ENCODE data around the gene NCAM2.
"Not testable (repeated sequence)": the region's sequence is repeated elsewhere in the genome, so short reads cannot be mapped to it uniquely, and the experiment has no call there.

The NCAM2 gene

GRCh38 chr21:21397464-21397863 is 399.3 kb downstream of the NCAM2 start:
- DNase-seq (ENCODE audit: insufficient read length, low spot score) (no peak), FAIRE-seq (no peak)
- TF ChIP-seq POLR2A (IDR thresholded peaks at IDR 0.05; ENCODE audit: low read depth, low read length): no peak
- no peak for TF ChIP-seq SPI1 (IDR thresholded peaks at IDR 0.05; ENCODE audit: low read depth, low read length)
- no peak for TF ChIP-seq POU2F2 (IDR thresholded peaks at IDR 0.05; ENCODE audit: low read depth, low read length)
- no peak for TF ChIP-seq PAX5 (IDR thresholded peaks at IDR 0.05; ENCODE audit: insufficient read depth, low read length, severe bottlenecking)
- no peak for TF ChIP-seq POLR2AphosphoS5 (IDR thresholded peaks at IDR 0.05; ENCODE audit: low read depth, low read length)

GRCh38 chr21:21401444-21401843 is 403.2 kb downstream of the NCAM2 start:
- no peak for FAIRE-seq
- TF ChIP-seq PAX5 (IDR thresholded peaks at IDR 0.05; ENCODE audit: insufficient read depth, low read length, severe bottlenecking) (no peak), TAF1 (IDR thresholded peaks at IDR 0.05; ENCODE audit: low read depth, low read length) (no peak), POU2F2 (IDR thresholded peaks at IDR 0.05; ENCODE audit: low read depth, low read length) (no peak), POLR2A (IDR thresholded peaks at IDR 0.05; ENCODE audit: low read depth, low read length) (no peak), SPI1 (IDR thresholded peaks at IDR 0.05; ENCODE audit: low read depth, low read length) (no peak), POLR2AphosphoS5 (IDR thresholded peaks at IDR 0.05; ENCODE audit: low read depth, low read length) (no peak)

GRCh38 chr21:21402187-21402586 is 404.0 kb downstream of the NCAM2 start:
- DNase-seq (ENCODE audit: insufficient read length, low spot score); FAIRE-seq: not testable (repeated sequence)

More at GRCh38 chr21:21401444-21401843, 403.2 kb downstream of the NCAM2 start:
- no peak for DNase-seq (ENCODE audit: insufficient read length, low spot score)

GRCh38 chr21:21404261-21404660 is 406.1 kb downstream of the NCAM2 start:
- not testable (repeated sequence) for FAIRE-seq; DNase-seq (ENCODE audit: insufficient read length, low spot score)
- TF ChIP-seq SPI1 (IDR thresholded peaks at IDR 0.05; ENCODE audit: low read depth, low read length): peak; percentile 81

GRCh38 chr21:21406921-21407320 is 408.7 kb downstream of the NCAM2 start:
- no peak for DNase-seq (ENCODE audit: insufficient read length, low spot score)
- TF ChIP-seq POU2F2 (IDR thresholded peaks at IDR 0.05; ENCODE audit: low read depth, low read length) (no peak), PAX5 (IDR thresholded peaks at IDR 0.05; ENCODE audit: insufficient read depth, low read length, severe bottlenecking) (no peak), SPI1 (IDR thresholded peaks at IDR 0.05; ENCODE audit: low read depth, low read length) (no peak), POLR2AphosphoS5 (IDR thresholded peaks at IDR 0.05; ENCODE audit: low read depth, low read length) (no peak), TAF1 (IDR thresholded peaks at IDR 0.05; ENCODE audit: low read depth, low read length) (no peak), POLR2A (IDR thresholded peaks at IDR 0.05; ENCODE audit: low read depth, low read length) (no peak)
- FAIRE-seq: no peak

- DNase-seq (ENCODE audit: insufficient read length, low spot score) (no peak), FAIRE-seq (no peak)
- TF ChIP-seq PAX5 (IDR thresholded peaks at IDR 0.05; ENCODE audit: insufficient read depth, low read length, severe bottlenecking) (no peak), POLR2A (IDR thresholded peaks at IDR 0.05; ENCODE audit: low read depth, low read length) (no peak), POLR2AphosphoS5 (IDR thresholded peaks at IDR 0.05; ENCODE audit: low read depth, low read length) (no peak), POU2F2 (IDR thresholded peaks at IDR 0.05; ENCODE audit: low read depth, low read length) (no peak), TAF1 (IDR thresholded peaks at IDR 0.05; ENCODE audit: low read depth, low read length) (no peak), SPI1 (IDR thresholded peaks at IDR 0.05; ENCODE audit: low read depth, low read length) (no peak)
These were observed 413.9 kb downstream of the NCAM2 start for GRCh38 chr21:21412096-21412495.

- no peak for DNase-seq (ENCODE audit: insufficient read length, low spot score)
- no peak for FAIRE-seq
- TF ChIP-seq POLR2AphosphoS5 (IDR thresholded peaks at IDR 0.05; ENCODE audit: low read depth, low read length) (no peak), PAX5 (IDR thresholded peaks at IDR 0.05; ENCODE audit: insufficient read depth, low read length, severe bottlenecking) (no peak), SPI1 (IDR thresholded peaks at IDR 0.05; ENCODE audit: low read depth, low read length) (no peak), POU2F2 (IDR thresholded peaks at IDR 0.05; ENCODE audit: low read depth, low read length) (no peak), POLR2A (IDR thresholded peaks at IDR 0.05; ENCODE audit: low read depth, low read length) (no peak), TAF1 (IDR thresholded peaks at IDR 0.05; ENCODE audit: low read depth, low read length) (no peak)
These were observed 417.5 kb downstream of the NCAM2 start for GRCh38 chr21:21415741-21416140.

- FAIRE-seq: no peak
- TF ChIP-seq TAF1 (IDR thresholded peaks at IDR 0.05; ENCODE audit: low read depth, low read length): no peak
- no peak for TF ChIP-seq PAX5 (IDR thresholded peaks at IDR 0.05; ENCODE audit: insufficient read depth, low read length, severe bottlenecking)
- no peak for TF ChIP-seq POU2F2 (IDR thresholded peaks at IDR 0.05; ENCODE audit: low read depth, low read length)
- no peak for TF ChIP-seq POLR2A (IDR thresholded peaks at IDR 0.05; ENCODE audit: low read depth, low read length)
- DNase-seq (ENCODE audit: insufficient read length, low spot score): no peak
These were observed 436.7 kb downstream of the NCAM2 start for GRCh38 chr21:21434944-21435343.

GRCh38 chr21:21436012-21436534 is 437.9 kb downstream of the NCAM2 start:
- FAIRE-seq (no peak), DNase-seq (ENCODE audit: insufficient read length, low spot score) (no peak)
- no peak for TF ChIP-seq SPI1 (IDR thresholded peaks at IDR 0.05; ENCODE audit: low read depth, low read length)
- no peak for TF ChIP-seq PAX5 (IDR thresholded peaks at IDR 0.05; ENCODE audit: insufficient read depth, low read length, severe bottlenecking)

GRCh38 chr21:21439761-21440160 is 441.6 kb downstream of the NCAM2 start:
- no peak for DNase-seq (ENCODE audit: insufficient read length, low spot score)
- TF ChIP-seq TAF1 (IDR thresholded peaks at IDR 0.05; ENCODE audit: low read depth, low read length) (no peak), POLR2A (IDR thresholded peaks at IDR 0.05; ENCODE audit: low read depth, low read length) (no peak), SPI1 (IDR thresholded peaks at IDR 0.05; ENCODE audit: low read depth, low read length) (no peak), PAX5 (IDR thresholded peaks at IDR 0.05; ENCODE audit: insufficient read depth, low read length, severe bottlenecking) (no peak), POLR2AphosphoS5 (IDR thresholded peaks at IDR 0.05; ENCODE audit: low read depth, low read length) (no peak), POU2F2 (IDR thresholded peaks at IDR 0.05; ENCODE audit: low read depth, low read length) (no peak)
- FAIRE-seq: no peak

GRCh38 chr21:21457077-21457476 is 458.9 kb downstream of the NCAM2 start:
- FAIRE-seq: no peak
- no peak for DNase-seq (ENCODE audit: insufficient read length, low spot score)
- TF ChIP-seq POLR2A (IDR thresholded peaks at IDR 0.05; ENCODE audit: low read depth, low read length): no peak
- no peak for TF ChIP-seq SPI1 (IDR thresholded peaks at IDR 0.05; ENCODE audit: low read depth, low read length)
- no peak for TF ChIP-seq POU2F2 (IDR thresholded peaks at IDR 0.05; ENCODE audit: low read depth, low read length)
- no peak for TF ChIP-seq POLR2AphosphoS5 (IDR thresholded peaks at IDR 0.05; ENCODE audit: low read depth, low read length)
- no peak for TF ChIP-seq TAF1 (IDR thresholded peaks at IDR 0.05; ENCODE audit: low read depth, low read length)
- TF ChIP-seq PAX5 (IDR thresholded peaks at IDR 0.05; ENCODE audit: insufficient read depth, low read length, severe bottlenecking): no peak

Data from GM12891 (cell line).